Ramos (cell line): ENCODE results near the gene SLC43A1.

ENCODE experiments used
- in situ Hi-C: fragments of 300-500 bp; cut with MboI; formaldehyde crosslinking; loops from one replicate; pipeline ENCODE4 v1.14.3; 2022; ENCODE audit warnings: low sequenced_read_pairs; ENCODE audit not compliant: unreplicated experiment

Gene SLC43A1

GRCh38 chr11:57499983-57500461, 15.5 kb downstream of the SLC43A1 start:
- in situ Hi-C loops, result no loop called here

GRCh38 chr11:57499413-57499982, 16.0 kb downstream of the SLC43A1 start:
- in situ Hi-C loops, result no loop called here

- in situ Hi-C loops, result no loop called here
These were observed 17.0 kb downstream of the SLC43A1 start for GRCh38 chr11:57498540-57498939.

DNA sequence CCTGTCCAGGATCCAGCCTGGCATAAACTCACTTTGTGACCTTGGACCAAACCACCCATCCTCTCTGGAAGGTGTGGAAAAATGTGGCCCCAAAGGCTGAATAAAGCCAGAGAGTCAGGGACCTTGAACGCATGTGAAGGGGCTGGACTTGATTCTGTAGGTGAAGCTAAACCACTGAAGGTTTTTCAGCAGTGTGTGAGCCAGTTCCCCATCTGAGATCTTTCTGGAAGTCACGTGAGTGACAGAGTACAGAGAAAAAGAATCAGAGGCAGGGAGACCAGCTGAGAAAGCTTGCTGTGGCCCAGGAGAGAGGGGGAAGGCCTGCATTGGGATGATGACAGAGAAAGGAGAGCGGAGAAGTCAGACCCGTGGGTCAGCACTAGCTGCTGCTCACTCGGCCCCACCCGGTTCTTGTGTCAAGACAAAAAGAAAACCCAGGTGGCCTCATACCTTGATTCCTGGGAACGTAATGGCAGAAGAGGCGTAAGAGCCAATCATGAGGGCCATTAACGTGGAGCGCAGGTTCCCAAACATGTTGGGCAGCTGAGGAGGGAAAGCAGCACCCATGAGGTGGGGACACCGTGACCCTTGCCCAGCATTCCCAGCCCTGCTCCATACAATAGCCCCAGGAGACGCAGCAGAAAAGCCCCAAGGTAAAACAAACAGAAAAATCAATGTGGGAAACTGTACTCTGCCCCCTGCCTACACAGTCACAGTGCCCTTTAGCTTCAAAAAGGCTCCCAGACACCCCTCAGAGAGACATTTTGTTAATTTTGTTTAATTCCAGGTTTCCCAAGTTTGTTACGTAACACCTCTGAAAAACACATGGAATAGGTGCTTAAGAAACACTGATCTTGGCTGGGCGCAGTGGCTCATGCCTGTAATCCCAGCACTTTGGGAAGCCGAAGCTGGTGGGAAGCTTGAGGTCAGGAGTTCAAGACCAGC, 17.9 kb downstream of the SLC43A1 start:
- in situ Hi-C loops, result no loop called here

DNA sequence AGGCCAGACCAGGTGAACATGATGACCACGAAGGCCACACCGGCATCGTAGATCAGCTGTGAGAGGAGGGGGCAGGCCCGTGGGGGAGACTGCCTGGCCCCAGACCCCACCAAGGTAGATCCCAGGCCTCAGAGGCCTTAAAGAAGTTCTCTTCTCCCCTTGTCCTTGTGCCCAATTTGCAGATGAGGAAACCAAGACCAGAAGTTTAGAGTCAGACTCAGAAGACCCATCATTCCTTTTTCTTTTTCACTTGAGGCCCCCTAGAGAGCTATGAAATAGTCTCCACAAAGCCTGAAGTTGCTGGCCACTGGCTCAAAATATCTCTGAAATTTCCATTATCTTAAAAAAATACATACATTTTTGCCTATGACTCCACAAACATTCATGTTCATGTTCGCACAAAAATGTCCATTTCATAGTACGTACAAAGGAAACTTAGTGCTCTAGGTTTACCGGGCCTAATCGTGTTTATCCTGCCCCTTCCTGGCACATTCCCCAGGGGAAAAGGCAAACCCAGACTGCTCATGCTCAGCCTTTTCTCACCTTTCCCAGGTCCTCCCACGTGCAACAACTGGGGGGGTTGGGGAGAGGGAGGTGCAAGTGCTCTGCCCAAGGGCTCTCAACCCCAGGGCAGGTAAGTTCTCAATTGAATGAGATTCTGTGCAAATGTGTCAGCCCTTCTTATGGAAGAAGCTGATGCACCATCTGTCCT, 19.2 kb downstream of the SLC43A1 start:
- in situ Hi-C loops, result no loop called here

- in situ Hi-C loops, result loop anchor here (5.0 kb wide), 1 partner anchor 33 kb away; no protein-coding TSS in a partner anchor
These were observed 21.7 kb downstream of the SLC43A1 start for GRCh38 chr11:57493507-57494503.

- in situ Hi-C loops, result loop anchor here (5.0 kb wide), 1 partner anchor 36 kb away; no protein-coding TSS in a partner anchor
These were observed 24.0 kb downstream of the SLC43A1 start for GRCh38 chr11:57491371-57492061.

DNA sequence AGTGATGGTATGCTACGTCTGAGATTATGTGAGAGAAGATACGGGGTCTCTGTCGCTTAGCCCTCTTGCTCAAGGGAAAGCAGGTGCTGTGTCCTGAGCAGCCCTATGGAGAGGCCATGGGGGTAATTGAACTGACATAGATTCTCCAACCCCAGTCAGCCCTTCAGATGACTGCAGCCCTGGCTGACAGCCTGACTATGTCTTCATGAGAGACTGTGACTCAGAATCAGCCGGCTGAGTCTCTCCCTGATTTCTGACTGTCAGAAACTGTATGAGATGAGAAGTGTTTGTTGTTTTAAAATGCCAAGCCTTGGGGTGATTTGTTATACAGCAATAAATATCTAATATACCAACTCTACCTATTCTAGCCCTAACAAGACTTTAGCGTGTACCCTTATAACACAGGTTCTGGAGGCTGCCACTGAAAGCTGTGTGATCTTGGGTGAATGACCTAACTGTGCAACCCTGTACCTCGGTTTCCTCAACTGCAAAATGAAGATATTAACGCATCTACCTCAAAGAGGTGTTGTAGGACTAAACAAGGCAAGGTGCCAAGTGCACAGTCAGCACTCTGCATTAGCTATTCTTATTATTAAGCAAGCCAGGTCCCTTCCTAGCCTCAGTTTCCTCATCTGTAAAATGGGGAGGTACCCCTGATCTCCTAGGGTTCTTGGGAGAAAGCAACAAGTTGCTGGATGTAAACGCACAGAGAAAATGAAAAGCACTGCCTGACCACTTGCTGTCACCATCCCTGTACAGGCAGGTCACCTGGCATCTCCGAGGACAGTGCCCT, 24.9 kb downstream of the SLC43A1 start:
- in situ Hi-C loops, result loop anchor here (5.0 kb wide), 1 partner anchor 37 kb away; no protein-coding TSS in a partner anchor

DNA sequence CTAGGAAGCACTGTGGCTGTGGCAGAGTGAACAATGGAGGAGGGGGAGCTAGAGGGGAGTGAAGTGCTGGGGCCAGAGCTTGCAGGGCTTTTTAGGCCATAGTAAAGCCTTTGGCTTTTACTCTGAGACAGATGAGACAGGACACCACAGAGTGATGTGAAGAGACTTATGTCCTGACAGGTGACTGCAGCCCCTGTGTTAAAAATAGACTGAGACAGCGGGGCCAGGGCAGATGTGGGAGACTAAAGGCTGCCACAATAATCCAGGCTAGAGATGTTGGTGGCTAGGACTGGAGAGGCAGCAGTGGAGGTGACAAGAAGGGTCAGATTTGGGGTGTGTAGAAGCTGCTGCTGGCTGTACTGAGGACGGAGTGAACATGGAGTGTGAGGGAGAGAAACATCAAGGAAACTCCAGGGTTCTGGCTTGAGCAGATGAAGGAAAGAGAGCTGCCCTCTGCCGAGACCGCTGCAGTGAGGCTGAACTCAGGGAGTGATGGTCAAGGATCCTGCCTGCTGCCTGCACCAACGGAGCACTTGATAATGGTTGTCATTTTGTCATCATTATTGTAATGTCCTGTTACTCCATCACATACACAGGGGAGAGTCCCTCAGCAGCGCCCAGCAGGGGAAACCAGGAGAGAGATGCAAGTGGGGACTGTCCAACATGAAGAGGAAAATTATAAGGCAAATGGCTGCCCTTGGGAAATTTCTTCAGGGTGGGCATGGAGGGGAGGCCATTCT, 27.4 kb downstream of the SLC43A1 start:
- in situ Hi-C loops, result no loop called here

GRCh38 chr11:57487021-57487778, 28.3 kb downstream of the SLC43A1 start:
- in situ Hi-C loops, result no loop called here

DNA sequence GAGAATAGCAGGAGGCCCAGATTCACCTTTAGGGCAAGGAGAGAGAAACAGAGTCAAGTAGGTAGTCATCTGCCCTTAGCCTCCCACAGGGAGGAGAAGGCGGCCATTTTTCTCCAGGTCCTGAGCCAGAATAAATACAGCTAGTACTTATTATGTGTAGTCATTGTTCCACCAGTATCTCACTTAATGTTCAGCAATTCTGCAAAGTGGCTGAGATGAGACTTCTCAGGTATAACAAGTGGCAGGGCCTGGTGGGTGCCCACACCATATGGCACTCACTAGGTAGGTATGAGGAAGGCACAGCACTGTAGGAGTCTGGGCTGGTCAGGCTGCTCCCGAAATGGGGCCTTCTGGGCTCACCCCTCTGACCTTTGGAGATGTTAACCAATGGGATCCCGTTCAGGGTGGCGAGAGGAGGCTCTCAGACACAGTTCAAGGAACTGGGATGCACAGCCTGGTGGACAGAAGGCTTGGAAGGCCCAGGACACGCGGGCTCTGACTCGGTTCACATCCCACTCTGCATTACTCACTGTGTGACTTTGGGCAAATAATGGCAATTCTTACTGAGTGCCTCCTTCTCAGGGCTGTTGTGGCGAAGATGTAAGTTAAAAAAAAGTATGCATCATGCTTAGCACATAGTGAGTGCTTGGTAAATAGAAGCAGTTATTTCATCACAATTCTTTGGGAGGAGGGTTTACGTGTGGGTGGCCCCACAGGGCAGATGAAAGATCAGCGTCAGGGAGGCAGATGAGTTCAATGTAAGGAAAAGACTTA, 30.1 kb downstream of the SLC43A1 start:
- in situ Hi-C loops, result no loop called here

GRCh38 chr11:57484141-57484710, 31.3 kb downstream of the SLC43A1 start:
- in situ Hi-C loops, result no loop called here

- in situ Hi-C loops, result no loop called here
These were observed 32.0 kb downstream of the SLC43A1 start for GRCh38 chr11:57483562-57483918.

DNA sequence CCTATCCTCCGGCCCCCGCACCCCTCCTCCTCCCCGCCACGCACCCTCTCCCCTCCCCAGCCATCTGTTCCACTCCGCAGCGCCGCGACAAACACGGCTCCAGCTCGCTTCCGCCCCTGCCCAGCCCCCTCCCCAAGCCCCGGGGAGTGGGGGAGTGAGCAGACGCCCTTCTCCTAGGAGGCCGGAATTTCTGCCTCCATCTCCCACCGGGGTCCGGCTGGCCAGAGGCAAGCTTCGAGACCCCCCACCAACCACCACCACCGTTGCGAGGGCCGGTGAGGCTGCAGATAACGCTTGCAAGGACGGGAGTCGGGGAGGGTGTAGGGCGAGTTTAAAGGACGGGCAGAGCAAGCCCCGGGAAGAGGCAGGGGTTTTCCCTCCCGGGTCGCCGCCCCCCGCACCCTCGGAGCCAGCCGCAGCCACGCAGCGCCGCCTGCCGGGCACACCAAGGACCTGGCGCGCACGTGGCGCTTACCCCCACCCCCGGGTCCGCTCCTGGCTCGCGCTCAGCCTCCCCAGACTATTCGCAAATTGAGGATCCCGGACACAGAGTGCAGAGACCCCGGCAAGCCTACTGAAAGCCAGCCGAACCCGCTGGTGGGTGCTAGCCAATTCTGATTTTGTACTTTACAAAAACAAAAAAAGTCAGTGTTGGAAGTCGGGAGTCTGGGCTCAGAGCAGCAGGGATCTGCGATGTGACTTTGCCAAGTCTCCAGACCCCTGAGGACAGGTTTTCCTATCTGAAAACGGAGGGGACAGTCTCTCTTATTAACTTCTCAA, 32.5 kb downstream of the SLC43A1 start:
- in situ Hi-C loops, result no loop called here
